SK-N-SH treated with all-trans-retinoic acid at 6 μM for 48 hours (cell line): ENCODE measurements around the gene CADM1.

ENCODE experiments used
- ATAC-seq: fragments of 200-7000 bp; cut with Tn5 transposase; 3 replicates; pipeline ENCODE4 v1.9.1; 2020; ENCODE audit warnings: mild to moderate bottlenecking, moderate library complexity
- ARNTL ChIP-seq: fragments of 450-650 bp; formaldehyde crosslinking; IDR thresholded peaks from 2 replicates; pipeline ENCODE4 v1.5.0; 2020; ENCODE audit warnings: low read depth, mild to moderate bottlenecking, moderate library complexity, borderline replicate concordance
- BACH2 ChIP-seq: fragments of 250-450 bp; sonication (Bioruptor Pico); IDR thresholded peaks from 2 replicates; pipeline ENCODE4 v1.9.0; 2021; ENCODE audit warnings: mild to moderate bottlenecking, borderline replicate concordance
- CSDC2 ChIP-seq: fragments of 250-450 bp; sonication (Bioruptor Pico); IDR thresholded peaks from 2 replicates; pipeline ENCODE4 v1.5.0; 2020; ENCODE audit warnings: mild to moderate bottlenecking, moderate library complexity
- ESRRG ChIP-seq: fragments of 250-450 bp; sonication (Bioruptor Pico); IDR thresholded peaks from 2 replicates; pipeline ENCODE4 v1.6.1; 2021; ENCODE audit warnings: mild to moderate bottlenecking
- GLIS3 ChIP-seq: fragments of 250-450 bp; sonication (Bioruptor Pico); IDR thresholded peaks from 2 replicates; pipeline ENCODE4 v1.5.0; 2020; ENCODE audit warnings: mild to moderate bottlenecking, moderate library complexity
- ISL1 ChIP-seq: fragments of 250-450 bp; sonication (Bioruptor Pico); IDR thresholded peaks from 2 replicates; pipeline ENCODE4 v2.1.2; 2022; ENCODE audit warnings: mild to moderate bottlenecking, moderate library complexity
- OSR1 ChIP-seq: fragments of 250-450 bp; sonication (Bioruptor Pico); IDR thresholded peaks from 2 replicates; pipeline ENCODE4 v1.8.0; 2022; ENCODE audit warnings: moderate library complexity, mild to moderate bottlenecking, inconsistent platforms
- PPARA ChIP-seq: fragments of 250-450 bp; sonication (Bioruptor Pico); IDR thresholded peaks from 2 replicates; pipeline ENCODE4 v1.5.0; 2020; ENCODE audit warnings: mild to moderate bottlenecking, borderline replicate concordance
- RARB ChIP-seq: fragments of 250-450 bp; sonication (Bioruptor Pico); IDR thresholded peaks from 2 replicates; pipeline ENCODE4 v1.8.0; 2021; ENCODE audit warnings: mild to moderate bottlenecking, moderate library complexity
- SNAI2 ChIP-seq: fragments of 250-450 bp; sonication (Bioruptor Pico); IDR thresholded peaks from 2 replicates; pipeline ENCODE4 v1.5.0; 2020; ENCODE audit warnings: mild to moderate bottlenecking, moderate library complexity
- TCF4 ChIP-seq: fragments of 250-450 bp; sonication (Bioruptor Pico); IDR thresholded peaks from 2 replicates; pipeline ENCODE4 v1.8.0; 2021; ENCODE audit warnings: mild to moderate bottlenecking, moderate library complexity, borderline replicate concordance
- ZC3H10 ChIP-seq: fragments of 250-450 bp; sonication (Bioruptor Pico); IDR thresholded peaks from 2 replicates; pipeline ENCODE4 v1.5.1; 2021; ENCODE audit warnings: mild to moderate bottlenecking, moderate library complexity
- ZFP3 ChIP-seq: fragments of 250-450 bp; sonication (Bioruptor Pico); IDR thresholded peaks from 2 replicates; pipeline ENCODE4 v1.5.0; 2020; ENCODE audit warnings: mild to moderate bottlenecking, moderate library complexity
- ZFP30 ChIP-seq: fragments of 450-650 bp; formaldehyde crosslinking; IDR thresholded peaks from 2 replicates; pipeline ENCODE4 v1.5.0; 2022; ENCODE audit warnings: mild to moderate bottlenecking, moderate library complexity
- ZNF70 ChIP-seq: fragments of 450-650 bp; formaldehyde crosslinking; IDR thresholded peaks from 2 replicates; pipeline ENCODE4 v1.5.0; 2020; ENCODE audit warnings: mild to moderate bottlenecking, moderate library complexity
- ZNF8 ChIP-seq: fragments of 450-650 bp; formaldehyde crosslinking; IDR thresholded peaks from 2 replicates; pipeline ENCODE4 v1.5.0; 2020; ENCODE audit warnings: mild to moderate bottlenecking, moderate library complexity
- TF ChIP-seq, protein P1 (sequence below): fragments of 250-450 bp; sonication (Bioruptor Pico); IDR thresholded peaks from 2 replicates; pipeline ENCODE4 v1.8.0; 2020; ENCODE audit warnings: mild to moderate bottlenecking, moderate library complexity, borderline replicate concordance
- TF ChIP-seq, protein P2 (sequence below): fragments of 250-450 bp; sonication (Bioruptor Pico); IDR thresholded peaks from 2 replicates; pipeline ENCODE4 v1.8.0; 2021; ENCODE audit warnings: low read depth, mild to moderate bottlenecking, moderate library complexity, borderline replicate concordance
- TF ChIP-seq, protein P3 (sequence below): fragments of 250-450 bp; sonication (Bioruptor Pico); IDR thresholded peaks from 2 replicates; pipeline ENCODE4 v1.5.1; 2021; ENCODE audit warnings: mild to moderate bottlenecking, moderate library complexity
- TF ChIP-seq, protein P4 (sequence below): fragments of 250-450 bp; sonication (Bioruptor Pico); IDR thresholded peaks from 2 replicates; pipeline ENCODE4 v1.5.1; 2020; ENCODE audit warnings: low read depth, mild to moderate bottlenecking, moderate library complexity

Gene CADM1

DNA sequence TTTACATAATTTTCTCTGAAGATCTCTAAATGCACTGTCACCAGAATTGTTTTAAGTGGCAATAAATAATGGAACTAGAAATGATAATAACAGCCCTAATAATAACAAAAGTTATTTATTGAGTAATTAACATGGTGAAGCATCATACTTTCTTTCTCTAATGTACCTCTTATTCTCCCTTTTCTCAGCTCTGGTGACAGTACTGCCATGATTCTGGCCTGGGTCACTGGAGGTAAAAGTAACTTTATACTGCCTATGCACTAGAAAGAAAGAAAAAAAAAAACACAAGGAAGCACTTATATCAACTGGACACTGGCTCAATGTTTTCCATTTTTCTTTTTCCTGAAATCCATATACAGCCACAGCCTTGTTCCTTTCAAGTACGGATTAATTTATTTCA lies 43.7 kb downstream of the CADM1 start (continued):
- TF ChIP-seq, protein P1, sequence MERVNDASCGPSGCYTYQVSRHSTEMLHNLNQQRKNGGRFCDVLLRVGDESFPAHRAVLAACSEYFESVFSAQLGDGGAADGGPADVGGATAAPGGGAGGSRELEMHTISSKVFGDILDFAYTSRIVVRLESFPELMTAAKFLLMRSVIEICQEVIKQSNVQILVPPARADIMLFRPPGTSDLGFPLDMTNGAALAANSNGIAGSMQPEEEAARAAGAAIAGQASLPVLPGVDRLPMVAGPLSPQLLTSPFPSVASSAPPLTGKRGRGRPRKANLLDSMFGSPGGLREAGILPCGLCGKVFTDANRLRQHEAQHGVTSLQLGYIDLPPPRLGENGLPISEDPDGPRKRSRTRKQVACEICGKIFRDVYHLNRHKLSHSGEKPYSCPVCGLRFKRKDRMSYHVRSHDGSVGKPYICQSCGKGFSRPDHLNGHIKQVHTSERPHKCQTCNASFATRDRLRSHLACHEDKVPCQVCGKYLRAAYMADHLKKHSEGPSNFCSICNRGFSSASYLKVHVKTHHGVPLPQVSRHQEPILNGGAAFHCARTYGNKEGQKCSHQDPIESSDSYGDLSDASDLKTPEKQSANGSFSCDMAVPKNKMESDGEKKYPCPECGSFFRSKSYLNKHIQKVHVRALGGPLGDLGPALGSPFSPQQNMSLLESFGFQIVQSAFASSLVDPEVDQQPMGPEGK: no peak
- no peak for TF ChIP-seq ZFP30 (CRISPR knock-in tag)
- TF ChIP-seq PPARA (CRISPR knock-in tag): no peak
- TF ChIP-seq ESRRG: no peak

DNA sequence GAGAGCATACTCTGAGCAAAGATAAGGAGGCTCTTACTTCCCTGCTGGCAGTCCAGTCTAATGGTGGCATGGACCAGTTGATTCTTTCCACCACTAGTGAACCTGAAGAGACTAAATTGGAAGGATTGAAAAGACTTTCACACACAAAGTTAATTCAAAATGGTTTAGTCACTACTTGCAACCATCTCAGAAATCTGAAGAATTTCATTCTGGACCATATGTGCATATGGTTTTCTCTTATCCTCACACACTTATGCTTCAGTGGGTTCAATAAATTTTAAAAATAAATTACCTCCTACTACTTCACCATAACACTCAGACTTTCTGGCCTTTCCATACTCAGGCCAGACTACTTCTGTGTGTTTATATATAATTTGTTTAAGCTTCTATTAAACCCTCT lies 44.7 kb downstream of the CADM1 start:
- TF ChIP-seq ZFP3: no peak
- no peak for TF ChIP-seq PPARA (CRISPR knock-in tag)
- TF ChIP-seq ISL1: peak; percentile 63
- peak; percentile 28; the same call in 2 of the 3 replicates for ATAC-seq

DNA sequence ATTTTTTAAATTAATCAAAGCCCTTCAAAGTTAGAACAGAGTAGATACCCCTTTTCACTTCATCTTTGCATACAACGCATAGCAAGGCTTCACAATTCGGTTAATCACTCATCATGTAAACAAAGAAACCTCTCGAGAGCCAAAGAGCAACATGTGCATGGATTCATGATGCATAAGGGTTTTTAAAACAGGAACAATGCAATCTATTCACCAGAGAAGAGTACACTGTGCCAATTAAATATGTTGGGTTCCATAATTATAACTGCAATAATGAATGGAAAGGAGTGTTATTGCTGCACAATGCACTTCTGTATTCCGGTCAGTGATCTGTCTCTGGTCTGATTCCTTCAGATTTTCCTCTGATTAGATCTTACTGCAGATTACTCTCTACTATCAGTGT lies 45.3 kb downstream of the CADM1 start:
- ATAC-seq: no peak
- TF ChIP-seq ARNTL (CRISPR knock-in tag) (no peak), PPARA (CRISPR knock-in tag) (no peak), SNAI2 (CRISPR knock-in tag) (no peak), ZFP30 (CRISPR knock-in tag) (no peak)
- TF ChIP-seq, protein P1: no peak

DNA sequence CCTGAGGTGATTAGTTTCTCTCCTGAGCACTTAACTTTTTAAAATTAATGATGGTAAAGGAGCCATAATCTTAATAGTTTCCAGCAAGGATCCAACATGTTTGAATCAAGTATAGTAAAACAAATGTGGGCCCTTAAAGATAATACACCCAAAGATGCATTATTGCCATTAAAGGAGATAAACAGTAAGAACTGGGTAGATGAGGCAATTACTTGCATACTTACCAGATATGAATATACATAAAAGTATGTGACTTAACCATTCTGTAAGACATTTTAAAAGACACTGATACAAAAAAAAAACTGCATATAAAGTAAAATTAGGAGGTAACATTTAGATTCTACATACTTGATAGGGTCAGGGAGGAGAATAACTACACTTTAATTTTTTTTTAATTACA lies 48.2 kb downstream of the CADM1 start:
- TF ChIP-seq GLIS3 (CRISPR knock-in tag) (no peak), ZFP3 (no peak), BACH2 (no peak), RARB (CRISPR knock-in tag) (no peak), PPARA (CRISPR knock-in tag) (no peak), ESRRG (no peak), CSDC2 (no peak)
- TF ChIP-seq, protein P2, sequence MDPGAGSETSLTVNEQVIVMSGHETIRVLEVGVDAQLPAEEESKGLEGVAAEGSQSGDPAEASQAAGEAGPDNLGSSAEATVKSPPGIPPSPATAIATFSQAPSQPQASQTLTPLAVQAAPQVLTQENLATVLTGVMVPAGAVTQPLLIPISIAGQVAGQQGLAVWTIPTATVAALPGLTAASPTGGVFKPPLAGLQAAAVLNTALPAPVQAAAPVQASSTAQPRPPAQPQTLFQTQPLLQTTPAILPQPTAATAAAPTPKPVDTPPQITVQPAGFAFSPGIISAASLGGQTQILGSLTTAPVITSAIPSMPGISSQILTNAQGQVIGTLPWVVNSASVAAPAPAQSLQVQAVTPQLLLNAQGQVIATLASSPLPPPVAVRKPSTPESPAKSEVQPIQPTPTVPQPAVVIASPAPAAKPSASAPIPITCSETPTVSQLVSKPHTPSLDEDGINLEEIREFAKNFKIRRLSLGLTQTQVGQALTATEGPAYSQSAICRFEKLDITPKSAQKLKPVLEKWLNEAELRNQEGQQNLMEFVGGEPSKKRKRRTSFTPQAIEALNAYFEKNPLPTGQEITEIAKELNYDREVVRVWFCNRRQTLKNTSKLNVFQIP (CRISPR knock-in tag): no peak
- TF ChIP-seq, protein P3, sequence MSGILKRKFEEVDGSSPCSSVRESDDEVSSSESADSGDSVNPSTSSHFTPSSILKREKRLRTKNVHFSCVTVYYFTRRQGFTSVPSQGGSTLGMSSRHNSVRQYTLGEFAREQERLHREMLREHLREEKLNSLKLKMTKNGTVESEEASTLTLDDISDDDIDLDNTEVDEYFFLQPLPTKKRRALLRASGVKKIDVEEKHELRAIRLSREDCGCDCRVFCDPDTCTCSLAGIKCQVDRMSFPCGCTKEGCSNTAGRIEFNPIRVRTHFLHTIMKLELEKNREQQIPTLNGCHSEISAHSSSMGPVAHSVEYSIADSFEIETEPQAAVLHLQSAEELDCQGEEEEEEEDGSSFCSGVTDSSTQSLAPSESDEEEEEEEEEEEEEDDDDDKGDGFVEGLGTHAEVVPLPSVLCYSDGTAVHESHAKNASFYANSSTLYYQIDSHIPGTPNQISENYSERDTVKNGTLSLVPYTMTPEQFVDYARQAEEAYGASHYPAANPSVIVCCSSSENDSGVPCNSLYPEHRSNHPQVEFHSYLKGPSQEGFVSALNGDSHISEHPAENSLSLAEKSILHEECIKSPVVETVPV (CRISPR knock-in tag): no peak
- TF ChIP-seq, protein P4, sequence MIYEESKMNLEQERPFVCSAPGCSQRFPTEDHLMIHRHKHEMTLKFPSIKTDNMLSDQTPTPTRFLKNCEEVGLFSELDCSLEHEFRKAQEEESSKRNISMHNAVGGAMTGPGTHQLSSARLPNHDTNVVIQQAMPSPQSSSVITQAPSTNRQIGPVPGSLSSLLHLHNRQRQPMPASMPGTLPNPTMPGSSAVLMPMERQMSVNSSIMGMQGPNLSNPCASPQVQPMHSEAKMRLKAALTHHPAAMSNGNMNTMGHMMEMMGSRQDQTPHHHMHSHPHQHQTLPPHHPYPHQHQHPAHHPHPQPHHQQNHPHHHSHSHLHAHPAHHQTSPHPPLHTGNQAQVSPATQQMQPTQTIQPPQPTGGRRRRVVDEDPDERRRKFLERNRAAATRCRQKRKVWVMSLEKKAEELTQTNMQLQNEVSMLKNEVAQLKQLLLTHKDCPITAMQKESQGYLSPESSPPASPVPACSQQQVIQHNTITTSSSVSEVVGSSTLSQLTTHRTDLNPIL (CRISPR knock-in tag): no peak
- ATAC-seq: no peak

DNA sequence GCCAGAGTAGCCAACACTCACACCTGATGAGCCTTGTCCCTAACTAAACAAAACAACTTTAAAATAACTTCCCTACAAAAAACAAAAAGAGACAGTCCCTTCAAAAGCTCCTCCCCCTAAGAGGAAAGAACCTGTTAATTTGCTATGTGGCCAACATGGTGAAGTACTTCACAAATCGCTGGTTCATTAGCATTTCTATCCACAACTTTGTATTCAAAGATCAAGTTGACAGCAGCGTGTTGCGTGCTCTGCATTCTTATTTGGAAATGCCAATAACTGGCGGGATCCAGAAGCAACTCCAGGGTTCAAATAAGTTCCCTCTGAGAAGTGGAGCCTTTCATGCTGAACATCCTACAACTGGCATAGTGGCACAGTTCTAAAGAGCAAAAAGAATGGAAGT lies 48.6 kb downstream of the CADM1 start:
- TF ChIP-seq, protein P1: no peak
- TF ChIP-seq SNAI2 (CRISPR knock-in tag) (no peak), RARB (CRISPR knock-in tag) (no peak), TCF4 (no peak), ZC3H10 (CRISPR knock-in tag) (no peak), PPARA (CRISPR knock-in tag) (no peak), ZFP30 (CRISPR knock-in tag) (no peak), OSR1 (no peak), GLIS3 (CRISPR knock-in tag) (no peak), ZNF70 (CRISPR knock-in tag) (no peak), ESRRG (no peak), ZNF8 (CRISPR knock-in tag) (no peak), ZFP3 (no peak), ISL1 (no peak)
- TF ChIP-seq, protein P2 (CRISPR knock-in tag): no peak
- no peak for ATAC-seq
